Fibroblast of the conjunctiva (primary cell): ENCODE data around the gene SYT17.

Experiments used
- DNase-seq: peaks from one replicate; pipeline ENCODE4 v3.0.0-alpha.2; 2010; ENCODE audit warnings: low read depth

SYT17 gene

GRCh38 chr16:19167710-19168370 lies at the start of gene SYT17:
SYT17 (plus strand) TSS chr16:19168240; CDS start chr16:19168647, 407 bp downstream.
- DNase-seq: peak; percentile 16

DNA sequence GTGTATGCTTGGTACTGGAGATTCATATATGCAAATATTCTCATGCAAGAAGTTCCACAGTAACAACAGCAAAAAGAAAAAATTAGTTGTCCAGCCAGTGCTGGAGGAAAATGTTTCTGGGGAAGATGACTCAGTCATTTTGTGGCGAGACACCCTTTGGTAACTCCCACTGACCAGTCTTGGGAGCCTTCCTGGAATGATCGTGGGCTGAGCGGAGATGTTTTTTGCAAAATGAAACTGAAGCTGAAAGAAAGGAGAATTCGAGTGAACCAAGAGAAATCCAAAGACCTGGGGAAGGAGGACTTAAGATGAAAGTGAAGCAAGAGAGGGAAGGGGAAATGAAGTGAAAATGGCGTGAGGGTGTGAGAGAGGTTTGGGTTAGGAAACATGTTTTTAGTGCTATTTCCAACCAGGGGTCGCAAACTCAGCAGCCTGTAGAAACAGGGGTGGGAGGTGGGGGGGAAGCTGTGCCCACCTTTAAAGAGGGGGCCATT lies 49.1 kb upstream of the SYT17 start:
- peak; percentile 71 for DNase-seq

DNA sequence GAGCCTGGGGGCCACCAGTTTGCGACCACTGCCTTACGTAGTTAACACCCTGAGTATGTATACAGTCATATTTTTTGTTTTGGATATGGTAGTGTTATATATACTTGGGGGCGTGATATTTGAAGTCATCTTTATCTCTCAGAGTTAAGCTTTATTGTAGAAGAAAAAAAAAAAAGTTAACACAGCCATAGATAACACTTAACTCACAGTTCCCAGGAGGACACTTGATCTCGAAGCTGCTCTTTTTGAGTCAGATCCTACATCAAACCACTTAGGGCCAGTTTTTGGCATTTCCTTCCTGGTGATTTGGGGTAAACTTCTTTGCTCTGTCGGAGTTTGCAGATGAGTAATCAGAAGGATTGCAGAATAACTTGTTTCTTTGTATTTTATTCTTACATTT lies 48.5 kb upstream of the SYT17 start:
- peak; percentile 50 for DNase-seq

GRCh38 chr16:19123535-19124178 lies 44.4 kb upstream of the SYT17 start:
- DNase-seq: no peak

DNA sequence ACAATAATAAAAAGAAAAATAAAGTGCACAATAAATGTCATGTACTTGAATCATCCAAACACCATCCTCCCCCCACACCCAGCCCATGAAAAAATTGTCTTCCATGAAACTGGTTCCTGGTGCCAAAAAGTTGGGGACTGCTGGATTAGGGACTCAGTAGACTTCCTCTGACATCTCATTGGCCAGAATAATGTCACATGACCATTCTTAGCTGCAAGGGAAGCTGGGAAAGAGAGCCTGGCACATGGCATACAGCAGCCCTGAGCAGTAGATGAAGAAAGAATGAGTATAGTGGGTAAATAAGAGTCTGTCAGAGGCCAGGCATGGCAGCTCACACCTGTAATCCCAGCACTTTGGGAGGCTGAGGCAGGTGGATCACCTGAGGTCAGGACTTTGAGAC lies 41.7 kb upstream of the SYT17 start:
- no peak for DNase-seq

DNA sequence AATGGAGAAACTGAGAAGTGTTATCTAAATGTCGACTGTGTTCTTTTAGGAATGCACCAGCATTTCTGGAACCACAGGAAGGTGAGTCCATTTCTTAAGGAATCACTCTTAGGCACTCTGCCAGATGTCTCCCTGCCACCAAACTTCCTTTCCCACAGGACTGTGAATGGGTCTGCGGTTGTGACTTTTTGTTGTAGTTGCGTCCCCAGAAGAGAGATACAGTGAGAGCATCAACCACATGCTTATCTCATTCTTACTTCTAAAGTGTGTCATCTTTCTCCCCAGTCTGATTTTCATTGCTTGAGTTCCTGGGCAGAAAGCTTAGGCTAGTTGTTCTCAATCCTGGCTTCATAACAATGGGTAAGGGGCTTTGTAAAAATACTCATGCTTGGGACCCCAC lies 40.8 kb upstream of the SYT17 start:
- DNase-seq: no peak

DNA sequence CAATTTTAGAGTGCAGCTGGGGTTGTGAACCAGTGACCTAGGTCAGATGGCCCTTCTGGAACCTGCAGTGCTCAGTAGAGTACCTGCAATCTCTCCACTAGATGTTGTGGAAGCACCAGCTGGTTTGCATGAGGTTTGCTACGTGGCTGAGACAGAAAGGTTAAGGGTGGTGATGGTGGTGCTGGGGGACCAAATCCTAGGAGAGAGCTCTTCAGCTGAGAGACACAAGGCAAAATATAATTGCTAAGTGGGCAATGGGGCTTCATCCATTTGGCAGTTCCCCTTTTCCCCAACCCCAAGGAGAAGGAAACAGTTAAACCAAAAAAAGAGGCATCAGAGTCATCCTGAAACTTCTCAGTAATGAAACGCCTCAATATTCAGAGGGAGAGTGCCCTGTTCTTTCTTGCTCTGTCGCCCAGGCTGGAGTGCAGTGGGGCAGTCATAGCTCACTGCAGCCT lies 40.3 kb upstream of the SYT17 start:
- no peak for DNase-seq

DNA sequence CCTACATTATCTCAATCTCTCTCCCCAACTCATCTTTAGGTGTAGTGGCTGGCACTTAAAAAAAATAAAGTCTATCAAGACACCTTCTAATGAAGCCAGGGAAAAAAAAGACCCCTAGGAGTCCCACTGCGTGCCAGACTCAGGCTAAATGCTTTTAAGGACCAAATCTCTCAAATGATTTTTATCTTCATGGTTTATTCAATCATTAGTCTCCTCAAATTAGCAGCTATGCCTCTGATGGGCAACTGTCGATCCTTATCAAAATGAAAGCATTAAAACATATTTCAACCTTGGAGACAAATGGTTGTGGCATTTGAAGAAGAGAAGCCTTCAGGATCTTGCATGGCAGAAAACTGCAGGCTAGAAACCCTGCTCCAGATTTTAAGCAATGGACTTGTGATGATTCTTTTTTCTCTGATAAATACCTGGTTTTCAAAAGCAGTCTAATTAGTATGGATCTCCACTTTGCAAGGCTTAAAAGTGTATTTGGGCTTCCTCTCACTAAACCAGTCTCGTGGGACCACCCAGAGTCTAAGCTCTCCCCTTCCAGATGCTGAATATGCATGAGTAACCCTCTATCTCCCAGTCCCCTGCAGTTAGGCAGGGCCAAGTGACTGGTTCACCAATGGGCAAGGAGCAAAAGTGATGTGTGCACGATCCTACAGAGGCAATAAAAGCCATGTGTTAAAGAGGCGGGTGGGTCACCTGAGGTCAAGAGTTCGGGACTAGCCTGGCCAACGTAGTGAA lies 39.4 kb upstream of the SYT17 start:
- DNase-seq: no peak

DNA sequence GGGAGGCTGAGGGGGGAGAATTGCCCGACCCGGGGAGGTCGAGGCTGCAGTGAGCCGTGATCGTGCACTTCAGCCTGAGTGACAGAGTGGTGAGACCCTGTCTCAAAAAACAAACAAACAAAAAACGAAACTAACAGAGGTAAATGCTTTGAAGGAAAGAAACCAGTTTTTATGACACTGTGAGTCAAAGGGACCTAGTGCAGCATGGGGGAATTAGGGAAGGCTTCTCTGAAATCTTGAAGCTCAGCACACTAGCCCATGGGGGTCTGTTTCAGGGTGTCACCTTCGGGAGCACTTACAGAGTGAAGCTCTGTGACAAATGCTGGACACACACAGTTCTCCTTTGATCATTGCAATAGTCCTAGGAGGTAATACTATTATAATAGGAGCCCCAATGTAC lies 37.7 kb upstream of the SYT17 start:
- DNase-seq: no peak

GRCh38 chr16:19130852-19131824 lies 36.9 kb upstream of the SYT17 start:
- DNase-seq: peak; percentile 30

DNA sequence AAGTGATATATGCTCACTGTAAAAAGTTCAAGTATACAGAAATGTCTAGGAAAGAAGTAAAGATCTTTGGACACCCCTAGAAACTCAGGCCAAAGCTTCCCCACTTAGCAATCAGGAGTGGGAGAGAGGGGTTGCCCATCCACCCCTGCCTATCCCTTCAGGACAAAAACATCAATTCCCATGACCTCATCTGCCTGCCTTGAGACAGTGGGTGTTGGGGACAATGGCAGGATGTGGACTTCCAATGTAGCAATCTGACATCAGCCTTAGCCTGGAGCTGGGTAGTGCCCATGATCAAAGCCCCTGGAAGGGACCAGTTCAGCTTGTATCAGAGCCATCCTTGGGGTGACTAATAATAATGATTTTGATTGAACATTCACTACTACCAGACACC lies 36.2 kb upstream of the SYT17 start:
- DNase-seq: no peak

DNA sequence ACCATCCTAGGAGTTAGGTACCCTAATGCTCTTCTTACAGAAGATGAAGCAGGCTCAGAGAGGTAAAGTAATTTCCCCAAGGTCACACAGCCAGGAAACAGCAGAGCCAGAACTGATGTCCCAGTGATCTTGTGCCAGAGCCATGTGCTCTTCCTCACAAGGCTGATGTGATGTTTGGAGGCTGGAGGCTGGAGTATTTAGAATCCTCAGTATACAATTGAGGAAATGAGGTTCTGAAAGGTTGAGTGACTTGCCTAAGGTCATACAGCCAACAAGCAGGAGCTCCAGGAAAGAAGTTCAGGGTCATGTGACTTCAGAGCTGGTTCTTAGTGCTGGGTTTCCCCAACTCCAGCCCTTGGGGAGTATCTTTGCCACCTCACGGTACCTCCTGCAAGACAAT lies 35.8 kb upstream of the SYT17 start:
- no peak for DNase-seq

DNA sequence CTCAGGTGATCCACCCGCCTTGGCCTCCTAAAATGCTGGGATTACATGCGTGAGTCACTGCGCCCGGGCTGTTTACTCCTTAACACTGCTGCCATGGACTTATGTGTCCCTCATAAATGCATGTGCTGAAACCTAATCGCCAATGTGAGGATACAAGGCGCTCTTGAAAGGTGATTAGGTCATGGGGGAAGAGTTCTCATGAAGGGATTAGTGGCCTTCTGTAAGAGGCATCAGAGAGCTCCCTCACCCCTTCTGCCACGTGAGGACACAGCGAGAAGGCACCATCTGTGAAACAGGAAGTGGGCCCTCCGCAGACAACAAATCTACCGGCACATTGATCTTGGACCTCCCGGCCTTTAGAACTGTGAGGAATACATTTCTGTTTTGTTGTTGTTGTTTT lies 35.1 kb upstream of the SYT17 start:
- DNase-seq: no peak

DNA sequence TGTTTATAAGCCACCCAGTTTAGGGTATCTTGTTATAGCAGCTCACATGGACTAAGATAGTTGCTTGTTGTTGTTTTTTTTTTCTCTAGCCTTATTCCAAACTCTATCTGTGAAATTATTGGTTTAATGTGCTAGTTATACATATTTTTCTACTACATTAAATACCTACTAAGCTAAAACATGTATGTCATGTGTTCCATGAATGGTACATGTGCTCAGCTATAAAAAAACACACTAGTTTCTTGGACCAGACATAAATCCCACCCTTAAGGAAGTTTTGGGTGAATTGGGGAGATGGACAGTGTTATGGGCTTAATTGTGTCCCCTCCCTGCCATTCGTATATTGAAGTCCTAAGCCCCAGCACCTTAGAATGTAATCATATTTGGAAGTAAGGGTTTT lies 34.4 kb upstream of the SYT17 start:
- DNase-seq: no peak

DNA sequence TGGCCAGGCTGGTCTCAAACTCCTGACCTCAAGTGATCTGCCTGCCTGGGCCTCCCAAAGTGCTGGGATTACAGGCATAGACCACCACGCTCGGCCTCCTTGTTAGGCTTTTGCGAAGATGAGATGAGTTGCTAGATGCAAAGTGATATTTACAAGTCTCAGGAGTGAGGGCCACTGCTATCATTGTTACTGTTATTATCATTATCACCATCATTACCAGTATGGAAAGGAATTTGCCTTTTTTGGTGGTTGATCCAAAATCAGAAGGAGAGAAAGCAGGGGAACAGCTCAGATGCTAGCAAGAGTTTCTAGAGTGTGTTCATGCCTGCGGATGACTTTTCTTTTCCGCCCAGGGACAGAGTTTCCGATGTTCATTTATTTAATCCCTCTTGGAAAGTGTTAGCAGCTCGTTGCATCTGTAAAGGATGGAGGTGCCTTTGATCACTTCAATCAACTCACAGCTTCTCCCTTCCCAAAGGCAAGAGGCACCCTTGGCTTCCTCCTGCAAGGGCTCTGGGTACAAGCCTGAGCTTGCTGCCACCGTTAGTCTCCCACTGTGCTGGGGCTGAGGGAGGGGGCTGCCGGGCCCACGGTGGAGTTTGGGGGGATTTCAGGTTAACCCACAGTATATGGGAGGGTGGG lies 32.7 kb upstream of the SYT17 start:
- DNase-seq: no peak

DNA sequence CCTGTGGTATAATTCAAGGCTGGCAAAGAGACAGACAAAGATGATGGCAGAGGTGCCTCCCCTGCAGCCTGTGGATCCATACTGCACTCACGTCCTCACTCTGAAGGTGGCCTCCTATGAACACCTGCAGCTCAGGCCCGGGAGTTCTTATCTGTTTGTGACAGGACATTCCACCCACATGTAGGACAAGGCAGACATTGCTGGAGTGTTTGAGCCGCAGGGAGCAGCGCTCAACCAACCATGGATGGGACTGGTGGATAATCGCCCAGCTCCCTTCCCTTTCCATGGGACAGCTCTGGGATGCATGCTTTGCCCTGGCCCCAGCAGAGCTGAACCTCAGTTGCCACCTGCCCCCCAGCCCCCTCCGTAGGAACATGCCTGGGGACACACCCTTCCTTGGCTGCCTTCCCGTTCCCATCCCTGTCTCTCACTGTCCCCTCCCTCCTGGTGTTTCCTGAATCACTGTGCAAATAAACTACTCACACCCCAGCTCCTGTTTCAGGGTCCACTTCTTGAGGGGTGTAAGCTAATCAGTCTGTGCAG lies 32.1 kb upstream of the SYT17 start:
- no peak for DNase-seq

GRCh38 chr16:19136549-19137196 lies 31.4 kb upstream of the SYT17 start:
- DNase-seq: no peak

- DNase-seq: no peak
Observed at GRCh38 chr16:19137201-19138128, 30.6 kb upstream of the SYT17 start.

GRCh38 chr16:19138601-19139000 lies 29.4 kb upstream of the SYT17 start:
- peak; percentile 35 for DNase-seq
